ENCODE data around the gene PARP11.
A peak's percentile ranks its signal among the peaks of the same experiment; 100 is the strongest.

Gene PARP11

DNA sequence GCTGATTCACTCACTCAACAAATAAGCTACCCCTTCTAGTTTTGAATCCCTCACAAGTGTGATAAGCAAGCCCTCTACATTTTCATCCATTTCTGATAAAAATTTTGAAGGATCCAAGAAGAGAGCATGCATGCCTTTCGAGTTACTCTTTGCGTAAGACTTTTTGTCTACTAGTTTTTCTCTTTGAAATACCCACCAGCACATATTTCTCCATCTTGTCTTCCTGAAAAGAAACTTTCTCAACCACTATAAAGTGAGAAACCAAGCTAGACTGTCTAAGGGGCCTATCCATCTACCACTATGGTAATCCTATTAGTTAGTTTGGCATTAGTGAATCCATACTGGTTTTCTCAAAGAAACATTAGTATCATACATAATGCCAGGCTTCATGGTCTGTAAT lies 56.9 kb downstream of the PARP11 start:
- DNase-seq: no peak

- no peak for DNase-seq
Observed at GRCh38 chr12:3815094-3815766, 58.0 kb downstream of the PARP11 start.

DNA sequence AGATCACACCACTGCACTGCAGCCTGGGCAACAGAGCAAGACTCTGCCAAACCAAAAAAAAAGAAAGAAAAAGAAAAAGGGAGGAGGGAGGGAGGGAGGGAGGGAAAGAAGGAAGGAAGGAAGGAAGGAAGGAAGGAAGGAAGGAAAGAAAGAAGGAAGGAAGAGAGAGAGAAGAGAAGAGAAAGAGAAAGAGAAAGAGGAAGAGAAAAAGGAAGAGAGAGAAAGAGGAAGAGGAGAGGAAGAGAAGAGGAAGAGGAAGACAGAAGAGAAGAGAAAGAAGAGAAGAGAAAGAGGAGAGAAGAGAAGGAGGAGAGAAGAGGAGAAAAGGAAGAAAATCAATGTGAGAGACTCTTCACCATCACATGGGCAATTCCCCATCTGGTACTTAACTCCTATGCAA lies 62.7 kb downstream of the PARP11 start:
- DNase-seq: no peak

GRCh38 chr12:3810016-3810370 lies 63.2 kb downstream of the PARP11 start:
- DNase-seq: no peak

DNA sequence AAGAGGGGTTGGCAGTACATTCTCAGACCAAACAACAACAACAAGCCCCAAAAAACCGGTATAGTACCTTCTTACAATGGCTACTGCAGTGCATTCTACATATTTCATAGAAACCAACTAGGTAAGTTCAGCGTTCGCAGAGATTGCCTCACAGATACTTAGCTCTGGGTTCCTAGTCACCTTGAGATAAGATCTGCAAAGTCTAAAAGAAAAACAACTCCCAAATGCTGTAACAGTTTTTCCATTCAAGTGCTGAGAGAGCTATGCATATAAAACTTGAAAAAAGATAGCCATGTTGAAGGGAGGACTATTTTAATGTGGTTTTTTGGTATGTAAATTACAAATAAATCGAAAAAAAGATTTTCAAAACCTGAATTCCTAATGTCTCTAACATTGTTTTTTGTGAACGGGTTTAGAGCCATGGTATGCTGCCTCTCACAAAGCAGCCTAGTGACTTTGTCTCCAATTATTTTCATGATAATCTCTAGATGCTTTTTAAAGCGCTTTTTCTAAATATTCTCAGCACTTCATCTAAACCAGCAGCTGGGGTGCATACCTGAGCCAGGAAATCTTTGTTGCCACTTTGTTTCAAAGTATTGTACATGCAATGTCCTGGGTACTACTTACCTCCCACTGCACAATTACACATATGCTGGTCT lies 63.7 kb downstream of the PARP11 start:
- no peak for DNase-seq

GRCh38 chr12:3805077-3805476 lies 68.1 kb downstream of the PARP11 start:
- no peak for DNase-seq

- peak; percentile 77 for DNase-seq
Observed at GRCh38 chr12:3803865-3804472, 69.2 kb downstream of the PARP11 start.

GRCh38 chr12:3802721-3803120 lies 70.5 kb downstream of the PARP11 start:
- no peak for DNase-seq

DNA sequence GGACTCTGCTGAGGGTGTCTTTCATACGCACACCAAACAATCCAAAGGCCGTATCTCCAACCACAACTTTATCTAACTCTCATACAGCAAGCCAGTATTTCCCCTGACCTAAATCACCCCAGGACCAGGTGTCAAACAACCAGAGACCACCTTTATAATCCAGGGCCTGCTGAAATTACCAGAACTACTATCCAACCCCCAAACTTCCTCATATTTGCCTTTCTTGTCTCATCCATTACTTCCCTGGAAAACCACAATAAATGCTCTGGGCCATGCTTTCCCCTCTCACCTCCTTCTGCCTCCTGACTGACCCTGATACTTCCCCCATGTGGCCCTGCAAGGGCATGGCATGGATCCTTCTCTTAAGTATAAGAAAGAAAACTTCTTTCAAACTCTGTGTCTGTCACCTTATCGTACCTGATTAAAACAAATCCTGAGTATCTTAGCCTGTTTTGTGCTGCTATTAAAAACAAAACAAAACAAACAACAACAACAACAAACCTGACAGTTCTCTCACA lies 75.6 kb downstream of the PARP11 start:
- DNase-seq: peak; percentile 8

- DNase-seq: no peak
Observed at GRCh38 chr12:3795492-3796133, 77.6 kb downstream of the PARP11 start.

DNA sequence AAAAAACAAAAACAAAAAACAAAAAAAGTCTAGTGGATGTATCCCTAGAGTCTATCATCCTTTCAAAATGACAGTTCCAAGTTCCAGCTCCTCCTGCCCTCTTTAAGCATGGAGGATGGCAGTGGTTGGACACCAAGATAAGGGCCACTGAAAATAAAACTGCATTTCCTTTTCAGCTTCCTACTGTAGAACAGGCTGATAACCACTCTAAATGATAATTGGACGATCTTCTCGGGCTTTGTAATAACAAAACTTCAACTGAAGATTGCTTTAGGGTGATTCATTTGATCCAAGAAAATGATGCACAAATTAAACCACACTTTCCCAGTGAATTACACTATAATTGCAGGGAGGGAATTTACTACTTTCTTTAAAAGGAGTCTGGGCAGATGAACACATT lies 78.1 kb downstream of the PARP11 start:
- DNase-seq: no peak

DNA sequence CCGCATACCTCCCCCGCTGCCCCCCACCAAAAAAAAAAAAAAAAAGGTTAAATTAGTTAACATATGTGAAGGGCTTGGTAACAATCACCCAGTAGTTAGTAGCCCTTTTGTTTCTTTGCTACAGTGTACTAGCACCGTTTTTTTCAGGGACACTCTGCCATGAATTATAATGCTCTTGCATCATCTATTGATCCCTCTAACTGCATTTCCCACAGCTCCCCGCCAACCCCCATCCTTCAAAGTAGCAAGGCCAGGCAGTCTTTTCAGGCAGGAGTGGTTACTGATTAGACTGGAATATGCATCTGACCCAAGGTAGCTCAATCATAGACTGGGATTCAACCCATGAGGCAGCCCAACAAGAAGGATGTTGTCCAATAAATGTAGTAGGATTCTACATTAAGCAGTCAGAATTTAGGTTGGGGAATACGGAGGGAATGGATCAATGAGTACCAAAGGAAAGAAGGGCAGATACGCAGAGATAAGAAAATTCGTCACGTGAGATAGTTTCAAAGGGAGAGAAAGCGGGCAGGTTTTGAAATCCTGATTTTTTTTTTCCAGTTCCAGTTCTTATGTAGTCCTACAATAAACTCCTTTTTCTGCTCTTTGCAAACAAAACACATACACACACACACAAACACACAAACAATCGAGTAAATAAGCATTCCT lies 80.4 kb downstream of the PARP11 start:
- no peak for DNase-seq

DNA sequence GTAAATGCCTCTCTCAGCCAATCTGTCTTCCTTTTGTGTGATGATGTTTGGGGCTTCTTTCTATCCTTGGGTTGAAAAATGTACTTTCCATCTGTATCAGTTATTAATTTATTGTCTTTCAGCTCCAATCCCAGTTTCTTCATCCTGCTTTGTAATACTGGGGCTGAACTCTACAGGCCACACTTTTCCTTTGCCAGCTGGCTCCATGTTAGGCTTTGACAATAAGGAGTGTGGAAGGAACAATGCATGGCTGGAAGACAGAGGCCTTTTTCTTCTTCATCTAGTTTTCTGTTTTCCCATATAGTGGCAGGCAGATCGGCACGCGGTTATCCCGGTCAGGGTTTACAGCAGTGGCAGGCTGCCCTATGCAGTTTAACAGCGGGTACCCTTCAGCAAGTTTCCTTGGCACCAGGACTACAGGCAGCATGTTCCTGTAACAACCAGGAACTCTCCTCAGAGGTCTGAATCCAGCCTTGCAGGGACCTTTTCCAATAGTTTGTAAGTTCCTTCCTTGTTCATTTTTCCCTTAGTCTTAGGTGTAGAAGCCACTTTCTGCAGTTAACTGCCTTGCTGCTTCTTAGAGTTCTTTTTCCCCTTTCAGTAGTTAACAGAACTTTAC lies 81.8 kb downstream of the PARP11 start:
- no peak for DNase-seq

GRCh38 chr12:3790642-3791041 lies 82.6 kb downstream of the PARP11 start:
- no peak for DNase-seq

- no peak for DNase-seq
Observed at GRCh38 chr12:3789838-3790237, 83.4 kb downstream of the PARP11 start.

DNA sequence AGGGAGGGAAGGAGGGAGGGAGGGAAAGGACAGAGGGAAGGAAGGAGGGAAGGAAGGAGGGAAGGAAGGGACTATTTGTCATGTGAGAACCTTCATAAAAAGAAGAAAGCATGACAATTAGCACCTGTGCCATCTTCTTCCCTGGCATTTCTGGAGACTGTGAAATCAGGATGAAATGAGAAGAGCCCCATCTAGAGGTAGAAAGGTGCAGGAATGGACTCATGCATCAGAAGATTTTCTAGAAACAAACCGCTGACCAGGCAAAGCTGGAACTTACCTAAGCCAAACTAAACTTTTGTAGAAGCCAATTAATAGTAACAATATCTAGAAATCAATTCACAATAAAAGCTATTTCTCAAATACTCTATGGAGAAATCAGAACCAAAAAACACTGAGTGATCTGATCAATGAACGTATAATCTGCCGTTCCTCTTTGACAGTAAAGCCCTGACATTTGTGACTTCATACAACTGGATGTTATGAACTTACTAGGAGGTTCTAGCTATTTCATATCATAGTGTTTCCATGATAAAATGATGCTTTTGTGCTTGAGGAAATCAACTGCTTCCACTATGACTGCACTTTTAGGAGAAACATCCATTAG lies 95.9 kb downstream of the PARP11 start:
- peak; percentile 58 for DNase-seq

GRCh38 chr12:3775385-3776035 lies 97.7 kb downstream of the PARP11 start:
- no peak for DNase-seq

DNA sequence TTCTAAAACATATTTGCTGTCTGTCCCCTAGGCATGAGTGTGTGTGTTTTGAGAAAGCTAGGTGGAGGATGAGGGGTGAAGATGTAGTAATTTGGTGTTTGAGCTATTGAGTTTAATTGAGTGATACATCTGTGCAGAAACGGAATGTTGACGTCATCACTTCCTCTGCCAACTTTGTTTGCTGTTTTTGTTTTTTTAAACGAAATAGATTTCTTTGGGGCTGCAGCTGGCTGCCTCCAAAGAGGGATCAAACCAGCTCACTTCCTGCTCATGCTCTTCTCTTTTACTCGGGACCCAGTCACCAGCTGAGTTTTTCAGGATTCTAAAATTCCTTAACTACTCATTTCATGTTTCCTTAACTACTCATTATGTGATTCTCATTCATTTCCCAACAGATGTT lies 100.8 kb downstream of the PARP11 start:
- no peak for DNase-seq

GRCh38 chr12:3771853-3772252 lies 101.3 kb downstream of the PARP11 start:
- no peak for DNase-seq

DNA sequence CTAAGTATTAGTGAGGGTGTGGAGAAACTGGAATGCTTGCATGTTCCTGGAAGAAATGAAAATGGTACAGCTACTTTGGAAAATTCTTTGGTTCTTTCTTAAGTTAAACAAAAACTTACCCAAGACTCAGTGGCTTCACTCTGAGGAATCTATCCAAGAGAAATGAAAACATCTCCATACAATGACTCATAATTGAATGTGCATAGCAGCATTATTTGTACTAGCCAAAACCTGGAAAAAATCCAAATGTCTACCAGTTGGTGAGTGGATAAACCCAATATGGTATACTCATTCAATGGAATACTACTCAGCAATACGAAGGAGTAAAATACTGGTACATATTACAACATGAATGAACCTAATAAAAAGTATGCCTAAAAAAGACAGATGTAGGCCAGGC lies 102.3 kb downstream of the PARP11 start:
- DNase-seq: no peak

DNA sequence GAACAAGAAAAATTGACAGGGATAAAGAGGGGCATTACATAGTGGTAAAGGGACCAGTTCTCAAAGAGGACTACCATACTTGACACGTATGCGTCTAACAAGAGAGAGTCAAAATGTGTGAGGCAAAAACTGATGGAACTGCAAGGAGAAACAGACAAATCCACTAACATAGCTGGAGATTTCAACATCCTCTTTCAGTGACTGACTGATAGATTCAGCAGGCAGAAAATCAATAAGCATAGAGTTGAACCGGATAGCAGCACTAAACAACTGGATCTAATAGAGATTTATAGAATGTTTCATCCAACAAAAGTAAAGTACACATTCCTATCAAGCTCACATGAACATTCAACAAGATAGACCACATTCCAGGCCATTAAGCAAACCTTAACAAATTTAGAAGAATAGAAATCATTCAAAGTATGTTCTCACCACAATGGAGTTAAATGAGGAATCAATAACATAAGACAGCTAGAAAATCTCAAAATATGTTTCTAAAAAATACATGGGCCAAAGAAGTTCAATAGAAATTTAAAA lies 104.2 kb downstream of the PARP11 start:
- no peak for DNase-seq
